GM21526 (cell line): ENCODE measurements around the gene LAMA3.
"Not testable (repeated sequence)": the region's sequence is repeated elsewhere in the genome, so short reads cannot be mapped to it uniquely, and the experiment has no call there.

Source experiments
- ATAC-seq: cut with Tn5 transposase; IDR thresholded peaks from one replicate; pipeline ENCODE4 v1.9.1; 2021; ENCODE audit warnings: moderate library complexity; ENCODE audit not compliant: unreplicated experiment, low FRiP score

Gene LAMA3

GRCh38 chr18:23702606-23703005 is 13.4 kb downstream of the LAMA3 start:
- no peak for ATAC-seq

DNA sequence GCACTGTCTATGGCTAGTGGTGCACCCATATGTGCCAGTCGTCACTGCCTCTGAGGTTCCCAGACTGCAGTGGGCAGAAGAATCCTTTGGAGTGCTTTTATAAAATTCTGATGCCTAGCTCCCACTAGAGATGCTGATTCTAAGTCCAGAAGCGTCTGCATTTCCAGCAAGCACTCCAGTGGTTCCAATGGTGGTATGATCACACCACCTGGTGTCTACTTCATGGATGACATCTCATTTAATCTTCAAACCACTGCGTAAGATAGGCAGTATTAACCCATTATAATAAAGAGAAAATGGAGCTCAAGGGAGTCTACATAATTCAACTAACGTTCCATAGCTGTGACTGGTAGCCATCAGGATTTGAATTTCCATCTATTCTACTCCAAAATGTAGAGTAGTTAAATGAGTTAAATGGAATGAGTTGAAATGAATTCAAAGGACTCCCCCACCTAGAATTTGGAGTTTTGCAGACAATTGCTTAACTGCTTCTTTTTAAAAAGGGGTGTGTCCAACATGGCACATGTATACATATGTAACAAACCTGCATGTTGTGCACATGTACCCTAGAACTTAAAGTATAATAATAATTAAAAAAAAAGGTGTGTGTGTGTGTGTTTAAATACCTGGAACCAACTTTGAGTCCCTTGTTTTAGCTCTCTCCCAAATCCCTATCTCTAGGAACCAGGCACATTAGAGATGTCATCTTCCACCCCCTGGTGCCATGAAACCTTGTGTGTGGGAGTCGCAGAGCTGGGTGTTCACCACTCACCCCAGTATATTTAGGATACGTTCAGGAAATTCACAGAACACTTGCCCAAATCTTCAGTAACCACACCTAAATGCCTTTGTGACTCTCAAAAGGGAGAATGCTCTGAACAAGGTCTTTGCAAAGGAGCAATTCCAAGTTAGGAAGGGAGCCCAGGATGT is 14.1 kb downstream of the LAMA3 start:
- ATAC-seq, result no peak

GRCh38 chr18:23703987-23704384 is 14.7 kb downstream of the LAMA3 start:
- ATAC-seq, result no peak

DNA sequence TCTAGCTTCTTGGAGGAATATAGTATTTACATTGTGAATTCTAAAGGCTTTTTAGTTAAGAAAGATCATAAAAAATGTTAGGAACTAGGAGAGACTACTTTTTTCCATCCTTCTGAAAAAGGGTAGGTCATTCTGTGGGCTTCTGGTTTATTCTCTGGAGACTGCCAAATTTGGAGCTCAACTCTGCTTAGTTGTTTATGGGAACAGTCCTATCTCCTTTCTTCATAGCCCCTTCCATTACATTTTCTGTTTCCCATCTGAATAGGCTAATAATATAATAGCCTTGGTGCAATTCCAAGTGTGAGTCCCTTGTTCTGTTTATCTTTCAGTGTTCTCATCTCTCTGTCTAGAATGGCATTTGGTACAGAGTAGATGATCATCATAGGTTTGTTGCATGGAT is 15.6 kb downstream of the LAMA3 start:
- ATAC-seq, result no peak

DNA sequence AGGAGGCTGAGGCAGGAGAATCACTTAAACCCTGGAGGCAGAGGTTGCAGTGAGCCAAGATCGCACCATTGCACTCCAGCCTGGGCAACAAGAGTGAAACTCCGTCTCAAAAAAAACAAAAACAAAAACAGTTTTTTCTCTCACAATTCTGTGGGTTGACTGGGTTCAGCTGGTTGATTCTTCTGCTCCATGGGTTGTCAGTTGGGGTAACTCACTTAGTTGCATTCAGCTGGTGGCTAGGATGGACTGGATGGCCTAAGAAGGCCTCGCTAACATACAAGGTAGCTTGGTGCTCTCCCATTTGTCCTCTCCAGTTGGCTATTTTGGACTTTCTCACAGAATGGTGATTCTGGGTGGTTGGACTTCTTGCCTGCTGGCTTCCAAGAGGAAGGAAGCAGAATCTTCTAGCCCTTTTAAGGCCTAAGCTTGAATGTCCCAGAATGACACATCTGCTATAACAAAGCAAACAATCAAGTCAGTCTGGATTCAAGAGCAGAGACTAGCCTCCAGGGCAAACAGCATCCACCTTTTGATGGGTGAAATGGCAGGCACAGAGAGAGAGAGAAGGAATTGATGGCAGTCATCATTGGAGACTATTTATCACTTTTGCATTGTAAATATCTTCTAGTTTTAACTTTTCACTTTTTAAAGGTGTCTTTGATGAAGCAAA is 17.9 kb downstream of the LAMA3 start:
- no peak for ATAC-seq

DNA sequence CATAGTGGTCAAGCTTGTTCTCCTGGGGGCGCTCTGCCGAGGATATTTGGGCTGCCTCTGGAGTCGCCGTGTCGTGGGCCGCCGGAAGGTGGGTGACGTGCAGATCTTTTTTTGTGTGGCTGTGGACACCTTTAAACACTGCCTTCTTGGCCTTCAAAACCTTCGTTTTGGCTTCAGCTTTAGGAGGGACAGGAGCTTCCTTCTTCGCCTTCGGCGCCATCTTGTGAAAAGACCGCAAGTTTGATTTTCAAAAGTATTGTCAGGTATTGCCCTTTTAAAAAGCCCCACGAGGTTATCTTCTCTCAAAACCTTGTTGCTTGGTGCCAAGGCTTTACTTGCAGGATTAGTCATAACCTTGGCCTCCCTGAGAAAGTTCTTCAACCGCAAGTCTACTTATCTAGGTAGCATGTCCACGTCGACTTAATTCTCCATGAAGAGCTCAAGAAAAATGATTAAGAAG is 20.8 kb downstream of the LAMA3 start:
- no peak for ATAC-seq

- ATAC-seq, result no peak
Observed at GRCh38 chr18:23710946-23711345, 21.7 kb downstream of the LAMA3 start.

GRCh38 chr18:23711426-23711825 is 22.2 kb downstream of the LAMA3 start:
- no peak for ATAC-seq

DNA sequence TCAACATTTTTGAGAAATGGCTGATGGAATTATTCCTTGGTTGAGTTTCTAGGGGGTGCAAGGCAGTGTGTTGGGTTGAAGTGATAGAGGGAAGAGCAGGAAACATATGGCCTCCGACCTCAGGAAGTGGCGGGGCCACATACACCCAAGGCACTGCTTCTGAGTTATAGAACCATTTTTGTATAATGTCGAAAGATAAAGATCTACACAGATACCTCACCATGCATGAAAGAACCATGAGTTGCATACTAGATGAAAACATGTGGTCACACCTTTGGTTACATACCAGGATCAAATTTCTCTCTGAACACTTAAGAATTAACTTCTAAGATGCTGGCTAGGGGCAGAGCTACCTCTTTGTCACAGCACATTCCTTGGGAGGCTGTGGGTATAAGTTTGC is 23.2 kb downstream of the LAMA3 start:
- ATAC-seq, result no peak

DNA sequence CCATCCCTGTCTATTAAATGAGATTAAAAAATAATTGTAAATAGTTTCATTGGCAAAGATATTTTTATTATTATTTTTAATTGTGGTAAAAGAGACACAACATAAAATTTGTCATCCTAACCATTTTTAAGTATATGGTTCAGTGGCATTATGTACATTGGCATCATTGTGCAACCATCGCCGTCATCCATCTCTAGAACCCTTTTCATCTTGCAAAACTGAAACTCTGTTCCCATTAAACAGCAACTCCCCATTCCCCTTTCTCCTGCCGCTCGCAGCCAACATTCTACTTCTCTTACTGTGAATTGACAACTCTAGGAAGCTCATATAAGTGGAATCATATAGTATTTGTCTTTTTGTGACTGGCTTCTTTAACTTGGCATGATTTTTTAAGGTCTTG is 25.3 kb downstream of the LAMA3 start:
- ATAC-seq, result no peak

DNA sequence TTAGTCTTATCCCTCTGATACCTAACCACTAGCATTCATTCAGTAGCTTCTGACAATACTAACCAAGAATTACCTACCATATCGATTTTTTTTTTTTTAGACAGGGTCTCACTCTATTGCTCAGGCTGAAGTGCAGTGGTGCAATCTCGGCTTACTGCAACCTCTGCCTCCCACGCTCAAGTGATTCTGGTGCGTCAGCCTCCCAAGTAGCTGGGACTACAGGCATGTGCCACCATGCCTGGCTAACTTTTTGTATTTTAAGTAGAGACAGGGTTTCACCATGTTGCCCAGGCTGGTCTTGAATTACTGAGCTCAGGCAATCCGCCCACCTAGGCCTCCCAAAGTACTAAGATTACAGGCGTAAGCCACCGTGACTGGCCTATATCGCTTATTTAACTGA is 26.8 kb downstream of the LAMA3 start:
- ATAC-seq, result not testable (repeated sequence)

- no peak for ATAC-seq
Observed at GRCh38 chr18:23716516-23716915, 27.3 kb downstream of the LAMA3 start.

GRCh38 chr18:23716966-23717365 is 27.7 kb downstream of the LAMA3 start:
- ATAC-seq, result no peak

DNA sequence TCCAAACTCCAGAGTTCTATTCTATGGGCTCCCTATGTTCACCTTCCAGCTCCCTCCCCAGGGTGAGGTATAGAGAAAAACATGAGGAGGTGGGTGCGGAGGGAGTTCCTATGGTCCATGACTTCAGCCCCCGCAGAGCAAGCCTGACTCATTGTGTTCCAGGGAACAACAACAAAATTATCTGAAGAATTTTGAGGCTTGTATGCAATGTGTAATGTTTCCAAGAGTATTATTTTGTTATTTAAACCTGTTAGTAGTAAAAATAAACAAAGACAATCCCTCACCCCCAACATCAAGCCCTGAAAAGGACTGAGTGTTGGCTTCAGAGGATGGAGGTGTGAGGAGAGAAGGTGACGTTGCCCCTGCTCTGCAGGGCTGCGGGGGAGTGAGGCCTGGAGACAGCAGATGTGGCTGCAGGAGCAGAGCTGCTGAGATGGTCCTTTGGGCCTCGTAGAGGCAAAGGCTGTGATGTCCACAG is 29.0 kb downstream of the LAMA3 start:
- ATAC-seq, result no peak

GRCh38 chr18:23718731-23719130 is 29.5 kb downstream of the LAMA3 start:
- no peak for ATAC-seq

GRCh38 chr18:23719634-23720201 is 30.5 kb downstream of the LAMA3 start:
- ATAC-seq, result no peak

GRCh38 chr18:23721696-23722480 is 32.6 kb downstream of the LAMA3 start:
- ATAC-seq, result no peak

GRCh38 chr18:23722646-23723045 is 33.4 kb downstream of the LAMA3 start:
- ATAC-seq, result no peak

GRCh38 chr18:23723121-23723520 is 33.9 kb downstream of the LAMA3 start:
- ATAC-seq, result no peak

GRCh38 chr18:23724681-23725080 is 35.4 kb downstream of the LAMA3 start:
- ATAC-seq, result no peak

GRCh38 chr18:23725351-23725750 is 36.1 kb downstream of the LAMA3 start:
- ATAC-seq, result no peak
